GM19043 (cell line): ENCODE measurements around the gene TRPM1.

Experiments used
- ATAC-seq: cut with Tn5 transposase; IDR thresholded peaks from one replicate; pipeline ENCODE4 v1.9.1; 2021; ENCODE audit warnings: low read depth; ENCODE audit not compliant: unreplicated experiment

The TRPM1 gene

GRCh38 chr15:31085359-31085758, 16.2 kb downstream of the TRPM1 start:
- no peak for ATAC-seq

GRCh38 chr15:31084176-31084575, 17.3 kb downstream of the TRPM1 start:
- ATAC-seq = no peak

- no peak for ATAC-seq
Measured at GRCh38 chr15:31083370-31083780, 18.1 kb downstream of the TRPM1 start.

GRCh38 chr15:31082771-31083369, 18.7 kb downstream of the TRPM1 start:
- no peak for ATAC-seq

GRCh38 chr15:31081588-31082250, 19.8 kb downstream of the TRPM1 start:
- no peak for ATAC-seq

- no peak for ATAC-seq
Measured at GRCh38 chr15:31081056-31081455, 20.5 kb downstream of the TRPM1 start.

GRCh38 chr15:31080591-31081014, 20.9 kb downstream of the TRPM1 start:
- ATAC-seq = no peak

GRCh38 chr15:31079519-31079918, 22.0 kb downstream of the TRPM1 start:
- no peak for ATAC-seq

GRCh38 chr15:31078471-31078870, 23.1 kb downstream of the TRPM1 start:
- ATAC-seq = no peak

- no peak for ATAC-seq
Measured at GRCh38 chr15:31077941-31078340, 23.6 kb downstream of the TRPM1 start.

- no peak for ATAC-seq
Measured at GRCh38 chr15:31077181-31077580, 24.3 kb downstream of the TRPM1 start.

GRCh38 chr15:31074321-31074720, 27.2 kb downstream of the TRPM1 start:
- ATAC-seq = no peak

- no peak for ATAC-seq
Measured at GRCh38 chr15:31070867-31071266, 30.7 kb downstream of the TRPM1 start.

GRCh38 chr15:31069360-31070000, 32.0 kb downstream of the TRPM1 start:
- no peak for ATAC-seq

GRCh38 chr15:31067890-31068603, 33.5 kb downstream of the TRPM1 start:
- ATAC-seq = no peak

- no peak for ATAC-seq
Measured at GRCh38 chr15:31065824-31066223, 35.7 kb downstream of the TRPM1 start.

GRCh38 chr15:31062911-31063310, 38.6 kb downstream of the TRPM1 start:
- ATAC-seq = no peak

GRCh38 chr15:31062310-31062847, 39.1 kb downstream of the TRPM1 start:
- no peak for ATAC-seq

- no peak for ATAC-seq
Measured at GRCh38 chr15:31060429-31061140, 40.9 kb downstream of the TRPM1 start.

GRCh38 chr15:31058236-31058962, 43.1 kb downstream of the TRPM1 start:
- ATAC-seq = no peak
